ENCODE data around the gene OAT. TPM values are rescaled to one million over a fixed set of nuclear protein-coding genes. Genes with fewer than 3 reads are reported as not detected.

OAT gene
- total RNA-seq, 1 experiment from 2014 or later: 67.9 TPM

- Histone ChIP-seq H4K20me1 (ENCODE audit: control insufficient read depth, insufficient read depth, insufficient read length) (no peaks in the 10 kb centered on the region), H3K79me1 (ENCODE audit: insufficient read depth, low read depth, low read length, poor library complexity, severe bottlenecking) (no peaks in the 10 kb centered on the region), H3K9me3 (ENCODE audit: control insufficient read depth, low read depth, low read length) (no peaks in the 10 kb centered on the region), H4K5ac (ENCODE audit: insufficient read length, low read depth, low read length) (no peak overlapping the region), H3K9ac (ENCODE audit: extremely low read depth, insufficient read length, low read length) (no peak overlapping the region), H3K4me1 (ENCODE audit: insufficient read depth, low read length) (peaks cover 4% of the 10 kb centered on the region; the same call in 1 of the 2 replicates), H2AFZ (ENCODE audit: low read length) (no peak overlapping the region), H3K4ac (ENCODE audit: low read depth, low read length) (no peak overlapping the region), H3K23me2 (ENCODE audit: insufficient read length, low read depth, low read length, poor library complexity, severe bottlenecking) (no peaks in the 10 kb centered on the region), H3K18ac (ENCODE audit: insufficient read length, low read depth, low read length) (no peak overlapping the region), H3K14ac (ENCODE audit: insufficient read depth, low read length) (no peak overlapping the region), H4K8ac (replicated peaks; ENCODE audit: insufficient read length, low read depth, low read length) (no peak overlapping the region), H3K23ac (ENCODE audit: insufficient read length, low read depth, low read length) (no peak overlapping the region), H2BK5ac (ENCODE audit: insufficient read length, low read length) (no peak overlapping the region), H2BK20ac (ENCODE audit: low read depth, low read length, poor library complexity, severe bottlenecking) (no peak overlapping the region), H3K27ac (ENCODE audit: insufficient read length, low read depth, low read length) (no peak overlapping the region), H3K79me2 (ENCODE audit: insufficient read depth, low read length) (no peaks in the 10 kb centered on the region), H4K91ac (ENCODE audit: insufficient read length, low read depth, low read length) (no peak overlapping the region), H3K4me2 (ENCODE audit: insufficient read depth, insufficient read length, low read length) (no peak overlapping the region), H2BK15ac (ENCODE audit: low read depth, low read length) (no peak overlapping the region), H3K27me3 (ENCODE audit: insufficient read depth, low read length) (no peaks in the 10 kb centered on the region), H2BK120ac (ENCODE audit: low read depth, low read length, poor library complexity, severe bottlenecking) (no peak overlapping the region), H3K56ac (ENCODE audit: insufficient read length, low read depth, low read length) (no peak overlapping the region), H3T11ph (ENCODE audit: low read length) (no peak overlapping the region), H2AK5ac (ENCODE audit: insufficient read length, low read length) (no peak overlapping the region), H2BK12ac (ENCODE audit: insufficient read length, low read depth, low read length) (no peak overlapping the region)
- WGBS (ENCODE audit: extremely low coverage, insufficient read length, low lambda C conversion rate): no CpG with 5 or more reads among the region's 10 CpGs
- peaks cover 8 to 22% of the 10 kb centered on the region in 2 experiments for H3K4me1 Mint-ChIP-seq
- no peaks in the 10 kb centered on the region for H3K9me3 Mint-ChIP-seq
- peak overlapping the region in 2 of 3 experiments; percentile 52 to 60; a peak in 3 of 7 replicates for H3K27ac Mint-ChIP-seq
- DNase-seq: peak; percentile 61
- no peaks in the 10 kb centered on the region for H3K36me3 Mint-ChIP-seq (ENCODE audit: insufficient read depth in 1 of 3, low read depth in 3 of 3)
- peaks cover 7% of the 10 kb centered on the region for H3K27me3 Mint-ChIP-seq (ENCODE audit: low read depth)
- TF ChIP-seq CTCF (conservative IDR thresholded peaks at IDR 0.05): no peak
- no peak overlapping the region for H3K4me3 Mint-ChIP-seq
Measured at GRCh38 chr10:124362568-124362967, 56.2 kb downstream of the OAT start.
